ENCODE measurements around the gene PYCARD. TPM values are rescaled to one million over a fixed set of nuclear protein-coding genes. Genes with fewer than 3 reads are reported as not detected.

The PYCARD gene
- polyA plus RNA-seq, 1 experiment = 21.8 TPM

GRCh38 chr16:31157136-31157535, 45.4 kb downstream of the PYCARD start:
- no peak overlapping the region for H3K4me3 ChIP-seq (ENCODE audit: low read depth, low read length)

More at GRCh38 chr16:31157136-31157535, 45.4 kb downstream of the PYCARD start:
- TF ChIP-seq CTCF (IDR thresholded peaks at IDR 0.05; ENCODE audit: low read depth, low read length) = no peak
- Histone ChIP-seq H3K27me3 (ENCODE audit: control insufficient read depth, insufficient read depth, low read length) (peaks cover 3% of the 10 kb centered on the region), H3K9me3 (ENCODE audit: control insufficient read depth, insufficient read depth, low read length) (no peaks in the 10 kb centered on the region), H3K27ac (ENCODE audit: low read depth, low read length) (no peak overlapping the region)
- no peak for DNase-seq (ENCODE audit: low read depth, low spot score)
- POLR2A ChIA-PET = no interaction called here
- CTCF ChIA-PET = interaction anchor here (0.6 to 2.5 kb wide), 5 partner anchors 11 to 712 kb away, joined by 3 to 17 read pairs (median 3); no protein-coding TSS in a partner anchor

Small RNAs within 50 kb of the gene (small RNA-seq; reads per million reads assigned to genes)
- gene AC009088.4 (ENCODE audit: insufficient read length, low read depth) (not detected), gene NDUFA3P6 (ENCODE audit: insufficient read length, low read depth) (not detected)

Other genes with a start within 250 kb of the PYCARD start
- gene SETD1A, start 245.0 kb downstream of the PYCARD start, polyA plus RNA-seq (2011; rRNA removed) = 1.1 and 1.4 TPM in 2 replicates
- 6.1 and 9.5 TPM in 2 replicates for gene HSD3B7, start 217.6 kb downstream of the PYCARD start, polyA plus RNA-seq (2011; rRNA removed)
- gene STX1B, start 192.1 kb downstream of the PYCARD start, polyA plus RNA-seq (2011; rRNA removed) = 4.2 and 4.8 TPM in 2 replicates
- gene STX4, start 169.2 kb downstream of the PYCARD start, polyA plus RNA-seq (2011; rRNA removed) = 43.7 and 45.9 TPM in 2 replicates
- 5.9 and 8.6 TPM in 2 replicates for gene ZNF668, start 128.5 kb downstream of the PYCARD start, polyA plus RNA-seq (2011; rRNA removed)
- 2.4 and 4.5 TPM in 2 replicates for gene ZNF646, start 128.3 kb downstream of the PYCARD start, polyA plus RNA-seq (2011; rRNA removed)
- 0.67 and 0.79 TPM in 2 replicates for gene PRSS53, start 113.8 kb downstream of the PYCARD start, polyA plus RNA-seq (2011; rRNA removed)
- 210 and 272 TPM in 2 replicates for gene VKORC1, start 108.0 kb downstream of the PYCARD start, polyA plus RNA-seq (2011; rRNA removed)
- gene BCKDK, start 94.4 kb downstream of the PYCARD start, polyA plus RNA-seq (2011; rRNA removed) = 31.6 and 42.3 TPM in 2 replicates
- gene KAT8, start 85.1 kb downstream of the PYCARD start, polyA plus RNA-seq (2011; rRNA removed) = 23.0 and 24.7 TPM in 2 replicates
- gene PRSS8, start 67.0 kb downstream of the PYCARD start, polyA plus RNA-seq (2011; rRNA removed) = not detected in 2 replicates
- 0.24 and 0.42 TPM in 2 replicates for gene PRSS36, start 52.7 kb downstream of the PYCARD start, polyA plus RNA-seq (2011; rRNA removed)
- 156 and 166 TPM in 2 replicates for gene FUS, start 22.6 kb downstream of the PYCARD start, polyA plus RNA-seq (2011; rRNA removed)
- gene TRIM72, start 11.4 kb upstream of the PYCARD start, polyA plus RNA-seq (2011; rRNA removed) = not detected in 2 replicates
- gene PYDC1, start 14.4 kb upstream of the PYCARD start, polyA plus RNA-seq (2011; rRNA removed) = not detected in 2 replicates
- not detected in 2 replicates for gene ITGAM, start 57.2 kb upstream of the PYCARD start, polyA plus RNA-seq (2011; rRNA removed)
- 0.15 and 0.17 TPM in 2 replicates for gene ITGAX, start 152.4 kb upstream of the PYCARD start, polyA plus RNA-seq (2011; rRNA removed)
- not detected in 2 replicates for gene ITGAD, start 190.6 kb upstream of the PYCARD start, polyA plus RNA-seq (2011; rRNA removed)
- not detected in 2 replicates for gene COX6A2, start 225.6 kb upstream of the PYCARD start, polyA plus RNA-seq (2011; rRNA removed)
- gene ZNF843, start 240.0 kb upstream of the PYCARD start, polyA plus RNA-seq (2011; rRNA removed) = 0.63 and 0.67 TPM in 2 replicates